ENCODE data around the gene RFT1. TPM values are rescaled to one million over a fixed set of nuclear protein-coding genes. Genes with fewer than 3 reads are reported as not detected.

RFT1 gene
- total and polyA plus RNA-seq, 2 of the 13 experiments (the other 11 are each of a cell fraction or from before 2014, with no cell fraction given): 23.2 to 37.0 TPM

DNA sequence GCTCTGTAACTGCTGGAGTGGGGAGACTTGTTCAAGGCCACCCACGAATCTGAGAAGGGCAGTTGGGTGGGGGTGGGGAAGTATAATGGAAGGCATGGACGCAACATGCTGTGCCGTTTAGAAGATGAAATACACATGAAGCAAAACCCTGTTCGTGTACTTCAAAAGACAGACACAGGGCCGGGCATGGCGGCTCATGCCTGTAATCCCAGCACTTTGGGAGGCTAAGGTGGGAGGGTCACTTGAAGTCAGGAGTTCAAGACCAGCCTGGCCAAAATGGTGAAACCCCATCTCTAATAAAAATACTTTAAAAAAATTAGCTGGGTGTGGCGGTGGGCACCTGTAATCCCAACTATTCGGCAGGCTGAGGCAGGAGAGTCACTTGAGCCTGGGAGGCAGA is 47.5 kb downstream of the RFT1 start (continued):
- no peak for TF ChIP-seq CCAR2 (optimal IDR thresholded peaks at IDR 0.05; ENCODE audit: low read depth, low read length)
- TF ChIP-seq, protein P1, sequence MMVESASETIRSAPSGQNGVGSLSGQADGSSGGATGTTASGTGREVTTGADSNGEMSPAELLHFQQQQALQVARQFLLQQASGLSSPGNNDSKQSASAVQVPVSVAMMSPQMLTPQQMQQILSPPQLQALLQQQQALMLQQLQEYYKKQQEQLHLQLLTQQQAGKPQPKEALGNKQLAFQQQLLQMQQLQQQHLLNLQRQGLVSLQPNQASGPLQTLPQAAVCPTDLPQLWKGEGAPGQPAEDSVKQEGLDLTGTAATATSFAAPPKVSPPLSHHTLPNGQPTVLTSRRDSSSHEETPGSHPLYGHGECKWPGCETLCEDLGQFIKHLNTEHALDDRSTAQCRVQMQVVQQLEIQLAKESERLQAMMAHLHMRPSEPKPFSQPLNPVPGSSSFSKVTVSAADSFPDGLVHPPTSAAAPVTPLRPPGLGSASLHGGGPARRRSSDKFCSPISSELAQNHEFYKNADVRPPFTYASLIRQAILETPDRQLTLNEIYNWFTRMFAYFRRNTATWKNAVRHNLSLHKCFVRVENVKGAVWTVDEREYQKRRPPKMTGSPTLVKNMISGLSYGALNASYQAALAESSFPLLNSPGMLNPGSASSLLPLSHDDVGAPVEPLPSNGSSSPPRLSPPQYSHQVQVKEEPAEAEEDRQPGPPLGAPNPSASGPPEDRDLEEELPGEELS (CRISPR knock-in tag; IDR thresholded peaks at IDR 0.05): no peak

DNA sequence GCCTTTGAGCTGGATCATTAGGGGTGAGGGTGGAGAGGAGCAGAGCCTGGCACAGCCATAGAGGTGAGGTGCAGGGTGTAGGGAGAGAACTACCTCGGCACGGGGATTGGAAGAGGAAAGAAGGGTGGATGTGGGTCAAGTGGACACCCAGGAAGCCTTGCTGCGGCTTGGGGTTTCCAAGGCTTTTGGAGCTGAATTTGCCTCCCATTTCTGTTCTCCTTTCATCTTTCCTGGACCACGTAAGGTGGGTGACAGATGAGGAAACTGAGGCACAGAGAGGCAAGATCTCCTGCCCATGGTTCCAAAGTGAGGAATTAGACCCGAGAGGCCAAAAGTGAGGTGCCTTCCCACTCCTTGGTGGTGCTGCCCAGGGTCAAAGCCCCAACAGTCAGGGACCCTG is 48.9 kb downstream of the RFT1 start:
- intact Hi-C loops (cut with micrococcal nuclease; ENCODE audit: unreplicated experiment) (no loop called here), in situ Hi-C loops (cut with HindIII; ENCODE audit: extremely low pct_ligation_motif_present, low pct_unique_long_range_greater_than_20kb) (no loop called here)
- Histone ChIP-seq H3K4me3 (replicated peaks in 1 of 3; ENCODE audit: insufficient read depth in 1 of 3, low read depth in 2 of 3, low read length in 3 of 3) (no peak overlapping the region), H2AFZ (ENCODE audit: low read length) (no peak overlapping the region), H3K27ac (ENCODE audit: extremely low read length, insufficient read depth, low read length) (no peak overlapping the region), H3K9me3 (ENCODE audit: low read length) (no peaks in the 10 kb centered on the region), H3K79me2 (ENCODE audit: insufficient read depth, low read length) (no peaks in the 10 kb centered on the region), H3K36me3 (replicated peaks in 1 of 2; ENCODE audit: control insufficient read depth in 1 of 2, insufficient read depth in 2 of 2, low read length in 2 of 2) (no peaks in the 10 kb centered on the region), H3K9ac (ENCODE audit: insufficient read depth, low read depth, low read length) (no peak overlapping the region), H3K4me1 (ENCODE audit: insufficient read depth, low read length) (peaks cover 19% of the 10 kb centered on the region), H4K20me1 (ENCODE audit: insufficient read depth, low read length) (no peaks in the 10 kb centered on the region), H3K27me3 (ENCODE audit: control insufficient read depth in 1 of 2, insufficient read depth in 2 of 2, low read length in 2 of 2) (no peaks in the 10 kb centered on the region), H3K4me2 (ENCODE audit: low read depth, low read length) (no peak overlapping the region)
- POLR2A ChIA-PET: no interaction called here
- no TSS peak for BruUV-seq (replicated peaks)
- DNase-seq (ENCODE audit: low spot score) (no peak), ATAC-seq (no peak), FAIRE-seq (no peak)
- WGBS (ENCODE audit: low lambda C conversion rate): 56% methylated on average over 5 of the region's 5 CpGs
- CTCF ChIA-PET (ENCODE audit: low intra/inter-chr PET ratio, low total read pairs): no interaction called here
- TF ChIP-seq, protein P2, sequence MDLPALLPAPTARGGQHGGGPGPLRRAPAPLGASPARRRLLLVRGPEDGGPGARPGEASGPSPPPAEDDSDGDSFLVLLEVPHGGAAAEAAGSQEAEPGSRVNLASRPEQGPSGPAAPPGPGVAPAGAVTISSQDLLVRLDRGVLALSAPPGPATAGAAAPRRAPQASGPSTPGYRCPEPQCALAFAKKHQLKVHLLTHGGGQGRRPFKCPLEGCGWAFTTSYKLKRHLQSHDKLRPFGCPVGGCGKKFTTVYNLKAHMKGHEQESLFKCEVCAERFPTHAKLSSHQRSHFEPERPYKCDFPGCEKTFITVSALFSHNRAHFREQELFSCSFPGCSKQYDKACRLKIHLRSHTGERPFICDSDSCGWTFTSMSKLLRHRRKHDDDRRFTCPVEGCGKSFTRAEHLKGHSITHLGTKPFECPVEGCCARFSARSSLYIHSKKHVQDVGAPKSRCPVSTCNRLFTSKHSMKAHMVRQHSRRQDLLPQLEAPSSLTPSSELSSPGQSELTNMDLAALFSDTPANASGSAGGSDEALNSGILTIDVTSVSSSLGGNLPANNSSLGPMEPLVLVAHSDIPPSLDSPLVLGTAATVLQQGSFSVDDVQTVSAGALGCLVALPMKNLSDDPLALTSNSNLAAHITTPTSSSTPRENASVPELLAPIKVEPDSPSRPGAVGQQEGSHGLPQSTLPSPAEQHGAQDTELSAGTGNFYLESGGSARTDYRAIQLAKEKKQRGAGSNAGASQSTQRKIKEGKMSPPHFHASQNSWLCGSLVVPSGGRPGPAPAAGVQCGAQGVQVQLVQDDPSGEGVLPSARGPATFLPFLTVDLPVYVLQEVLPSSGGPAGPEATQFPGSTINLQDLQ (CRISPR knock-in tag; IDR thresholded peaks at IDR 0.05): no peak
- no peak for TF ChIP-seq SCMH1 (CRISPR knock-in tag; IDR thresholded peaks at IDR 0.05; ENCODE audit: borderline replicate concordance)
- no peak for TF ChIP-seq ZNF354B (CRISPR knock-in tag; IDR thresholded peaks at IDR 0.05)
- TF ChIP-seq EP300 (IDR thresholded peaks at IDR 0.05; ENCODE audit: low read depth in 2 of 2, low read length in 2 of 2): no peak
- no peak for TF ChIP-seq EP300 (CRISPR knock-in tag; IDR thresholded peaks at IDR 0.05; ENCODE audit: borderline replicate concordance)
- TF ChIP-seq, protein P3, sequence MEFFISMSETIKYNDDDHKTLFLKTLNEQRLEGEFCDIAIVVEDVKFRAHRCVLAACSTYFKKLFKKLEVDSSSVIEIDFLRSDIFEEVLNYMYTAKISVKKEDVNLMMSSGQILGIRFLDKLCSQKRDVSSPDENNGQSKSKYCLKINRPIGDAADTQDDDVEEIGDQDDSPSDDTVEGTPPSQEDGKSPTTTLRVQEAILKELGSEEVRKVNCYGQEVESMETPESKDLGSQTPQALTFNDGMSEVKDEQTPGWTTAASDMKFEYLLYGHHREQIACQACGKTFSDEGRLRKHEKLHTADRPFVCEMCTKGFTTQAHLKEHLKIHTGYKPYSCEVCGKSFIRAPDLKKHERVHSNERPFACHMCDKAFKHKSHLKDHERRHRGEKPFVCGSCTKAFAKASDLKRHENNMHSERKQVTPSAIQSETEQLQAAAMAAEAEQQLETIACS (CRISPR knock-in tag; IDR thresholded peaks at IDR 0.05): no peak
- no peak for TF ChIP-seq ZFP90 (CRISPR knock-in tag; IDR thresholded peaks at IDR 0.05; ENCODE audit: borderline replicate concordance)
- TF ChIP-seq, protein P4, sequence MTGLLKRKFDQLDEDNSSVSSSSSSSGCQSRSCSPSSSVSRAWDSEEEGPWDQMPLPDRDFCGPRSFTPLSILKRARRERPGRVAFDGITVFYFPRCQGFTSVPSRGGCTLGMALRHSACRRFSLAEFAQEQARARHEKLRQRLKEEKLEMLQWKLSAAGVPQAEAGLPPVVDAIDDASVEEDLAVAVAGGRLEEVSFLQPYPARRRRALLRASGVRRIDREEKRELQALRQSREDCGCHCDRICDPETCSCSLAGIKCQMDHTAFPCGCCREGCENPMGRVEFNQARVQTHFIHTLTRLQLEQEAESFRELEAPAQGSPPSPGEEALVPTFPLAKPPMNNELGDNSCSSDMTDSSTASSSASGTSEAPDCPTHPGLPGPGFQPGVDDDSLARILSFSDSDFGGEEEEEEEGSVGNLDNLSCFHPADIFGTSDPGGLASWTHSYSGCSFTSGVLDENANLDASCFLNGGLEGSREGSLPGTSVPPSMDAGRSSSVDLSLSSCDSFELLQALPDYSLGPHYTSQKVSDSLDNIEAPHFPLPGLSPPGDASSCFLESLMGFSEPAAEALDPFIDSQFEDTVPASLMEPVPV (CRISPR knock-in tag; IDR thresholded peaks at IDR 0.05): no peak
- TF ChIP-seq SNAPC2 (CRISPR knock-in tag; IDR thresholded peaks at IDR 0.05): no peak
- no peak for TF ChIP-seq ZNF550 (CRISPR knock-in tag; IDR thresholded peaks at IDR 0.05; ENCODE audit: borderline replicate concordance)
- no peak for TF ChIP-seq GABPA (IDR thresholded peaks at IDR 0.05; ENCODE audit: low read depth, low read length)
- no peak for TF ChIP-seq GABPA (CRISPR knock-in tag; IDR thresholded peaks at IDR 0.05; ENCODE audit: low read depth)
- no peak for TF ChIP-seq GFI1 (CRISPR knock-in tag; IDR thresholded peaks at IDR 0.05; ENCODE audit: borderline replicate concordance)
